DOHH2 (cell line): ENCODE results near the gene OPN3.
"Not testable (repeated sequence)": the region's sequence is repeated elsewhere in the genome, so short reads cannot be mapped to it uniquely, and the experiment has no call there.

Source experiments
- H3F3A ChIP-seq: fragments of 200-600 bp; sonication (generic), shearing (Covaris generic); 2 replicates; pipeline ENCODE4 v1.6.0; 2016; ENCODE audit warnings: antibody characterized with exemption, mild to moderate bottlenecking; ENCODE audit not compliant: control insufficient read depth, insufficient read depth
- H3K27ac ChIP-seq: fragments of 200-600 bp; sonication (generic); 2 replicates; pipeline ENCODE4 v1.5.1; 2014; ENCODE audit warnings: low read depth, mild to moderate bottlenecking, low read length, moderate library complexity
- H3K27me3 ChIP-seq: fragments of 200-600 bp; sonication (generic); 2 replicates; pipeline ENCODE4 v1.6.1; 2014; ENCODE audit warnings: mild to moderate bottlenecking, low read length, mixed read lengths; ENCODE audit not compliant: control insufficient read depth
- H3K36me3 ChIP-seq: fragments of 200-600 bp; sonication (generic); 2 replicates; pipeline ENCODE4 v1.6.1; 2014; ENCODE audit warnings: mild to moderate bottlenecking, low read length, moderate library complexity, mixed read lengths; ENCODE audit not compliant: control insufficient read depth
- H3K4me1 ChIP-seq: fragments of 200-600 bp; sonication (generic); 2 replicates; pipeline ENCODE4 v1.6.1; 2014; ENCODE audit warnings: mild to moderate bottlenecking, low read length, mixed read lengths; ENCODE audit not compliant: control insufficient read depth
- H3K4me2 ChIP-seq: fragments of 200-600 bp; sonication (generic); 2 replicates; pipeline ENCODE4 v1.6.0; 2014; ENCODE audit warnings: mild to moderate bottlenecking, low read length, moderate library complexity
- H3K4me3 ChIP-seq: fragments of 200-600 bp; sonication (generic); 2 replicates; pipeline ENCODE4 v1.5.1; 2014; ENCODE audit warnings: mild to moderate bottlenecking, low read length, mixed read lengths
- H3K79me2 ChIP-seq: fragments of 200-600 bp; sonication (generic); 2 replicates; pipeline ENCODE4 v1.6.1; 2014; ENCODE audit warnings: mild to moderate bottlenecking, low read length, mixed read lengths; ENCODE audit not compliant: control insufficient read depth
- H3K9me2 ChIP-seq: fragments of 200-600 bp; sonication (generic); replicated peaks from 2 replicates; pipeline ENCODE4 v1.6.1; 2014; ENCODE audit warnings: mild to moderate bottlenecking, low read length, mixed read lengths; ENCODE audit not compliant: control insufficient read depth
- H3K9me3 ChIP-seq: fragments of 200-600 bp; sonication (generic); 2 replicates; pipeline ENCODE4 v1.6.1; 2014; ENCODE audit warnings: antibody characterized with exemption, low read length, mixed read lengths; ENCODE audit not compliant: control insufficient read depth, insufficient read depth
- H4K20me1 ChIP-seq: fragments of 200-600 bp; sonication (generic); 2 replicates; pipeline ENCODE4 v1.6.0; 2014; ENCODE audit warnings: low read depth, mild to moderate bottlenecking, antibody characterized with exemption, low read length, moderate library complexity; ENCODE audit not compliant: control insufficient read depth, insufficient read depth
- EZH2phosphoT487 ChIP-seq: fragments of 200-600 bp; sonication (generic); IDR thresholded peaks from 2 replicates; pipeline ENCODE4 v1.6.1; 2017; ENCODE audit warnings: borderline replicate concordance, mild to moderate bottlenecking, antibody characterized with exemption, low read length, moderate library complexity, mixed read lengths
- TF ChIP-seq, protein P1 (sequence below): fragments of 200-600 bp; sonication (generic); IDR thresholded peaks from one replicate; pipeline ENCODE4 v1.5.1; 2014; ENCODE audit warnings: antibody characterized with exemption, mild to moderate bottlenecking, low read depth, low read length; ENCODE audit not compliant: poor library complexity, severe bottlenecking

OPN3 gene

DNA sequence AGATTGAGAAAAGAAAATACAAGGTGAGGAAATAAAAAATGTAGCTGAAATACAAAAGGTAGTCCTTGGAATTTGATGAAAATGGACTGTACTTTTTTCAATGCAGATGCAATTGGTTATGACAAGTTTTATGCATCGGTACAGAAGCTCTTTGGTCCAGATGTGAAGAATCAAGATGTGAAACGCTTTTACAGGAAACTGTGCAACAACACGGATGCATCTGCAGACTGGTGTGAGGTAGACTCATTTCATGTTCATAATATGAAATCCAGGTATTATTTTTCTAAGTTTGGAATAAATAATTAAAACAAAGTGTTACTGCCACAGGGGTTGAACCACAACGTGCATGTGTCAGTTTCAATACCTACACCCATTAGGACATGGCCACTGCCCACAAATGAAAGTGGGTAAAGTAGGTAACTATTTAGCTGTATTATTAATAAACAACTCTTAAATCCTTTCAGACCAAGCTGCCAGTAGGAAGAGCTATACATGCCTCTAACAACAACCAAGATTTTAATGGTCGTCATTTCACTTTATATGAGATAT is 20.3 kb upstream of the OPN3 start:
- Histone ChIP-seq H3F3A (no peaks in the 10 kb centered on the region), H3K36me3 (no peaks in the 10 kb centered on the region), H3K4me3 (no peak overlapping the region), H3K27ac (no peak overlapping the region), H3K4me1 (no peaks in the 10 kb centered on the region), H3K4me2 (no peak overlapping the region), H3K9me2 (no peaks in the 10 kb centered on the region), H3K79me2 (no peaks in the 10 kb centered on the region), H4K20me1 (no peaks in the 10 kb centered on the region), H3K27me3 (no peaks in the 10 kb centered on the region), H3K9me3 (no peaks in the 10 kb centered on the region)
- TF ChIP-seq EZH2phosphoT487: no peak
- TF ChIP-seq, protein P1, sequence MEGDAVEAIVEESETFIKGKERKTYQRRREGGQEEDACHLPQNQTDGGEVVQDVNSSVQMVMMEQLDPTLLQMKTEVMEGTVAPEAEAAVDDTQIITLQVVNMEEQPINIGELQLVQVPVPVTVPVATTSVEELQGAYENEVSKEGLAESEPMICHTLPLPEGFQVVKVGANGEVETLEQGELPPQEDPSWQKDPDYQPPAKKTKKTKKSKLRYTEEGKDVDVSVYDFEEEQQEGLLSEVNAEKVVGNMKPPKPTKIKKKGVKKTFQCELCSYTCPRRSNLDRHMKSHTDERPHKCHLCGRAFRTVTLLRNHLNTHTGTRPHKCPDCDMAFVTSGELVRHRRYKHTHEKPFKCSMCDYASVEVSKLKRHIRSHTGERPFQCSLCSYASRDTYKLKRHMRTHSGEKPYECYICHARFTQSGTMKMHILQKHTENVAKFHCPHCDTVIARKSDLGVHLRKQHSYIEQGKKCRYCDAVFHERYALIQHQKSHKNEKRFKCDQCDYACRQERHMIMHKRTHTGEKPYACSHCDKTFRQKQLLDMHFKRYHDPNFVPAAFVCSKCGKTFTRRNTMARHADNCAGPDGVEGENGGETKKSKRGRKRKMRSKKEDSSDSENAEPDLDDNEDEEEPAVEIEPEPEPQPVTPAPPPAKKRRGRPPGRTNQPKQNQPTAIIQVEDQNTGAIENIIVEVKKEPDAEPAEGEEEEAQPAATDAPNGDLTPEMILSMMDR: no peak

DNA sequence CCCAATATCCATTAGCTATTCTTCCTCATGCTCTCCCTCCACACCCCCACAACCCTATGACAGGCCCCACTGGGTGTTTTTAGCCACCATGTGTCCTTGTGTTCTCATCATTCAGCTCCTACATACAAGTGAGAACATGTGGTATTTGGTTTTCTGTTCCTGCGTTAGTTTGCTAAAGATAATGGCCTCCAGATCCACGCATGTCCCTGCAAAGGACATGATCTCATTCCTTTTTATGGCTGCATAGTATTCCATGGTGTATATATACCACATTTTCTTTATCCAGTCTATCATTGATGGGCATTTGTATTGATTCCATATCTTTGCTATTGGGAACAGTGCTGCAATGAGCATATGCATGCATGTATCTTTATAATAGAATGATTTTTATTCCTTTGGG is 18.8 kb upstream of the OPN3 start:
- H3K9me3 ChIP-seq, H3K4me1 ChIP-seq, H3K27me3 ChIP-seq, H3K79me2 ChIP-seq, H3K9me2 ChIP-seq, H3K4me2 ChIP-seq, H3K27ac ChIP-seq, H3F3A ChIP-seq, H3K36me3 ChIP-seq, H3K4me3 ChIP-seq, H4K20me1 ChIP-seq: not testable (repeated sequence)

DNA sequence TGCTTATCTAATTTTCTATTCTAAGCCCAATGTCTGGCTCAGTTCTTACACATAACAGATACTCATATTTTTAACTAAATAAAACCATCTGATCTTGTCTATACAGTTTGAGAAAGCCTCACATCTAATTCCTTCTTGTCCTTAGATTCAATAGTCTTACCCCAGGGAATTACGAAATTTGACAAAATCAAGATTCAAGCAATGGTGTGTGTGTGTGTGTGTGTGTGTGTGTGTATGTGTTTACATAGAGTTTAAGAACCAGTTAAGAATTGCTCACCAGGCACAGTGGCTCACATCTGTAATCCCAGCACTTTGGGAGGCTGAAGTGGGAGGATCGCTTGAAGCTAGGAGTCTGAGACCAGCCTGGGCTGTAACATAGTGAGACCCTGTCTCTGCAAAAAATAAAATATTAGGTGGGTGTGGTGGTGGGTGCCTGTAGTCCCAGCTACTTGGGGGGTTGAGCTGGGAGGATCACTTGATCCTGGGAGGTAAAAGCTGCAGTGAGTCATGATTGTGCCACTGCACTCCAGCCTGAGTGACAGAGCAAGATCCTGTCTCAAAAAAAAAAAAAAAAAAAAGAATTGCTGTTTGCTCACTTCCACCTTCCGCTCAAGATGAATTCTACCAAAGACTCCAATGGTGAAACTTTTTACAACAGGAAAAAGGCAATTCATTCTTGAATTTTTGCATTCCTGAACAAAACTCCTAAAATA is 18.1 kb upstream of the OPN3 start:
- Histone ChIP-seq H4K20me1 (no peaks in the 10 kb centered on the region), H3K36me3 (no peaks in the 10 kb centered on the region), H3K27ac (no peak overlapping the region), H3F3A (no peaks in the 10 kb centered on the region), H3K4me2 (no peak overlapping the region), H3K79me2 (no peaks in the 10 kb centered on the region), H3K9me3 (no peaks in the 10 kb centered on the region), H3K4me1 (no peaks in the 10 kb centered on the region), H3K4me3 (no peak overlapping the region), H3K9me2 (no peaks in the 10 kb centered on the region), H3K27me3 (no peaks in the 10 kb centered on the region)
- TF ChIP-seq, protein P1: no peak
- no peak for TF ChIP-seq EZH2phosphoT487

DNA sequence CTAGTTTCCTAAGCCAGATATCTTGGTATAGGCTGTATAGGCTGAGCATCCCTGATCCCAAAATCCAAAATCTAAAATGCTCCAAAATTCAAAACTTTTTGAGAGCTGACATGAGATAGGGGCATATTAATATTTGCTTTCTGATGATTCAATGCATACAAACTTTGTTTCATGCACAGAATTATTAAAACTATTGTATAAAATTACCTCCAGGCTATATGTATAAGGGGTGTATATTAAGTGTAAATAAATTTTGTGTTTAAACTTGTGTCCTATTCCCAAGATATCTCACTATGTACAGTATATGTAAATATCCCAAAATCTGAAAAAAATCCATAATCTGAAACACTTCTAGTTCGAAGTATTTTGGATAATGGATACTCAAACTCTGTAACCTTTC is 14.5 kb upstream of the OPN3 start:
- Histone ChIP-seq H3K4me2 (no peak overlapping the region), H4K20me1 (no peaks in the 10 kb centered on the region), H3K9me2 (no peaks in the 10 kb centered on the region), H3K27me3 (peaks cover 5% of the 10 kb centered on the region), H3K27ac (no peak overlapping the region), H3K79me2 (no peaks in the 10 kb centered on the region), H3K9me3 (no peaks in the 10 kb centered on the region), H3K4me3 (no peak overlapping the region), H3F3A (no peaks in the 10 kb centered on the region), H3K36me3 (no peaks in the 10 kb centered on the region), H3K4me1 (no peaks in the 10 kb centered on the region)
- TF ChIP-seq EZH2phosphoT487: no peak
- TF ChIP-seq, protein P1: no peak
